CD4-positive, alpha-beta T cell treated with Interleukin-6 at 100 ng/mL for 8 hours (primary cell): ENCODE measurements around the gene CGB2.
"Not testable (repeated sequence)": the region's sequence is repeated elsewhere in the genome, so short reads cannot be mapped to it uniquely, and the experiment has no call there.

Source experiments
- DNase-seq: peaks from one replicate; pipeline ENCODE4 v3.0.0-alpha.2; 2020; ENCODE audit warnings: mixed read lengths, low spot score

CGB2 gene

DNA sequence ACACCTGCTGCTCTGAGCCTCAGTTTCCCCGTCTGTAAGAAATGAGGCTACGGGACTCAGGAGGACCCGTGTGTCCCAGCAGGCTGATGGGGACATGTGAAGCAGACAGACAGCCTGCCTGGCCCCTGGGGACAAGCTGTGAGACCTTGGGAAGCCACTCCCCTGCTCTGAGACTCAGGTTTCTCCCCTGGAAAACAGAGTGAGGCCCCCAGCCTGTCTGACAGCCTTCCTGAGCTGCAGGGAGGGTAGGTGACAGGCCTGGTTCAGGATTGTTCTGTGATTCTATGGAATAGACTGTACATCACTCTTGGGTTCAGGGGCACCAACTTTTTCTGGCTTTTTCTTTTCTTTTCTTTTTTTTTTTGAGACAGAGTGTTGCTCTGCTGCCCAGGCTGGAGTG is 35.9 kb downstream of the CGB2 start:
- no peak for DNase-seq

DNA sequence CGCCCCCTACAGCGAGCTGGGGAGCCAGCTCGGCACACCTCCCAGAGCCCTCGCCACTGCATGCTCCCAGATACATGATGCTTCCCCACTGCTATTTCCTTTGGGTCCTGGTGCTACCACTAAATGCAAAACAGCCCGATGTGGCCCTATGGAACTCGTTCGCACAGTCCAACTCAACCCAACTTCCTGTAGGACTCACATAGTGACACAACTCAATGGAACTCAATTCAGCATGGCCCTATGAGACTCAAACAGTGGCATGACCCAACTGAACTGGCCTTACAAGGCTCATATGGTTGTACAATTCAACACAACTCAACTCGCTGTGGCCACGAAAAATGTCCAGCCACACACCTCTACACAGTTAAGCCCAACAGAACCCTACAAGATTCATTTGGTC is 37.3 kb downstream of the CGB2 start:
- no peak for DNase-seq

DNA sequence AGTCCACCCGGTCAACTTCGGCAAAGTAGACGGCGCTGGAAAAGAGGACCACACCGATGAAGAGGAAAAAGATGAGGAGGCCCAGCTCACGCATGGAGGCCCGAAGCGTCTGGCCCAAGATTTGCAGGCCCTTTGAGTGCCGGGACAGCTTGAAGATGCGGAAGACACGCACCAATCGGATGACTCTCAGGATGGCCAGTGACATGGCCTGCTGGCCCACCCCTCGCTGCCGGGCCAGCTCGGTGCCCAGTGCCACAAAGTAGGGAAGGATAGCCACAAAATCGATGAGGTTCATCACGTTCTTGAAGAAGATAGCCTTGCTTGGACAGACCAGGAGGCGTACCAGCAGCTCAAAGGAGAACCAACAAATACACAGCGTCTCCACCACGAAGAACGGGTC is 38.7 kb downstream of the CGB2 start:
- DNase-seq: no peak

DNA sequence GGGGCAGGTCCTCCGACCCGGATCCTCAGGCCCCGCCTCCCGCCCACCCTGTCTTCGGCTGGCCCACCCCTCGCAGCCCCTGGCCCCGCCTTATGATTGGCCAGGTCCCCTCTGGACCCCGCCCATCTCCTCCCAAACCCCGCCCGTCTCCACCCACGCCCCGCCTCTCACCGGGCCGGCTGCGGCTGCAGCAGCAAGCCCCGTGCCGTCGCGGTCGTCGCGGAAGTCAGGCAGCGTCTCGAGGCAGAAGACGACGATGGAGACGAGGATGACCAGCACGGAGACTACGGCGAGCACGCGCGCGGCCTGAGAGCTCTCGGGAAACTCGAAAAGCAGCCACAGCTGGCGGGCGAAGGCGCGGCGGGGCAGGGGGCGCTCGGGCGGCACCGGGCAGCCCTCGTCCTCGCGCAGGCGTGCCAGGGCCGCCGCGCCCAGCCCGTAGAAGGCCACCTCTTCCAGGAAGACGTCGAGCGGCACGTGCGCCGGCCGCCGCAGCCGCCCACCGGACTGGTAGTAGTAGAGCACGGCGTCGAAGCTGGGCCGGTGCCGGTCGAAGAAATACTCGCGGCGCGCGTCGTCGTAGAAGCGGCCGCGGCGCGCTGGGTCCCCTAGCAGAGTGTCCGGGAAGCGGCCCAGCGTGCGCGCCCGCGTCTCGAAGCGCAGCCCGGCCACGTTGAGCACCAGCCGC is 40.3 kb downstream of the CGB2 start:
- no peak for DNase-seq

DNA sequence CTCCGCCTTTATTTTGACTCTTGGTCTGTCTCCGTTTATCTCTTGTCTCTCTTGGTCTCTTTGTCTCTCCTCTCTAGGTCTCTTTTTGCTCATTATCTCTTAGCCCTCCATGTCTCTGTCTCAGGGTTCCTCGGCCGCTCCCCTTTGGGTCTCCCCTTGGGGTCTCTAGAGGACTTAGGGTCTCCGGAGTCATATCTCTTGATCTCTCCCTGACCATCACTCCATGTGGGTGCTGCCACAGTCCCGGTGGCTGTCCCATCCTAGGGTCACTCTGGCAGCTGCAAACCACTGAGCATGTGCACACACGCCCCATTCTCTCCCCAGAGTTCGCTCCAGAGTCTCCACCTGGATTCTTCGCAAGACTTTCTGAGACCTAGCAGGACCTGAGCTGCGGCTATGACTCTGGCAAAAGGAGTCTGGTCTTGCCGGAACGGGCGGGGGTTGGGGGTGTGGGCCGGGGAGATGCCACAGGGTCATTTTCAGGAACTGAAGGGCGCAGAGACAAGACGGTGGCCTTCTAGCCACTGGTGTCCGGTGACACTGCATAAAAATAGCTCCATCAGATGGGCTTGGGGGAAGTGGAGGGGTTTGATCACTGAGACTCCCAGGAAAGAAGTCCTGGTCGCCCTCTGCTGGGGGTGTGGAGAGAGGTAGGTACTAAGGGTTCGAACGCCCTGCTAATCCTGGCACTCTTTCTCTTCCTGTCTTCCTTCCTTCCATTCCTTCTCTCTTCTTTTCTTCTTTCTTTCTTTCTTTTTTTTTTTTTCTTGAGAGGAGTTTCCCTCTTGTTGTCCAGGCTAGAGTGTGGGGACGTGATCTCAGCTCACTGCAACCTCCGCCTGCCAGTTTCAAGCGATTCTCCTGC is 42.1 kb downstream of the CGB2 start:
- no peak for DNase-seq

DNA sequence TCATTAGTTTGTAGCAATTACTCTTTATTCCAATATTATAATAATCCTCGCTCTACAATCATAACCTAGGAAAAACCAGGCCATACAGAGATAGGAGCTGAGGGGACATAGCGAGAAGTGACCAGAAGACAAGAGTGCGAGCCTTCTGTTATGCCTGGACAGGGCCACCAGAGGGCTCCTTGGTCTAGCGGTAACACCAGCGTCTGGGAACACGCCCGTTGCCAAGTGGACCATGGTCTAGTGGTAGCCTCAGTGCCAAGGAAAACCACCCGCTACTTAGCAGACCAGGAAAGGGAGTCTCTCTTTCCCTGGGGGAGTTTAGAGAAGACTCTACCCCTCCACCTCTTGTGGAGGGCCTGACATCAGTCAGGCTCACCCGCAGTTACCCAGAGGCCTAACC is 43.2 kb downstream of the CGB2 start:
- DNase-seq: not testable (repeated sequence)

DNA sequence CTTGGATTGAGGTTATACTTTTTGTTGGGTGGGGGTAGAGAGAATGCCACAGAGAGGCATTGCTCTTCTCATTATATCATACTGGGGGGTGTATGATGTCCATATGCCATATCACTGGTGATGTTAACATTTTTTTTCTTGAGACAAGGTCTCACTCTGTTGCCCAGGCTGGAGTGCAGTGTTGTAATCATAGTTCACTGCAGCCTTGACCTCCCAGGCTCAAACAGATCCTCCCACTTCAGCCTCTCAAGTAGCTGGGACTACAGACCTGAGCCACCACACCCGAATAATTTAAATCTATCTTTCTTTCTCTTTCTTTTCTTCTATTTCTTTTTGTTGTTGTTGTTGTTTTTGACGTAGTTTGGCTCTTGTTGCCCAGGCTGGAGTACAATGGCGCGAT is 48.7 kb downstream of the CGB2 start:
- DNase-seq: no peak

DNA sequence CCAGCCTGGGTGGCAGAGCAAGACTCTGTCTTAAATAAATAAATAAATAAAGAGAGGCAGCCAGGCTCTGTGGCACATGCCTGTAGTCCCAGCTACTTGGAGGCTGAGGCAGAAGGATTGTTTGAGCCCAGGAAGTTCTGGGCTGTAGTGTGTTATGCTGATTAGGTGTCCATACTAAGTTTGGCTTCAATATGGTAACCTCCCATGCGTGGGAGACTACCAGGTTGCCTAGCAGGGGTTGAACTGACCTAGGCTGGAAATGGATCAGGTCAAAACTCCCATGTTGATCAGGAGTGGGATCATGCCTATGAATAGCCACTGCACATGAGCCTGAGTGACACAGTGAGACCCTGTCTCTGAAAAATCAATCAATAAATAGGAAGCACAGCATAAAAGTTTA is 49.6 kb downstream of the CGB2 start:
- no peak for DNase-seq
